ENCODE results near the gene ZNF536. TPM values are rescaled to one million over a fixed set of nuclear protein-coding genes. Genes with fewer than 3 reads are reported as not detected.

The ZNF536 gene
- total RNA-seq, 1 donor from 2014 or later = not detected

GRCh38 chr19:30326393-30326710, 45.8 kb upstream of the ZNF536 start:
- no peak for FAIRE-seq
- Histone ChIP-seq H3K36me3 (ENCODE audit: control insufficient read depth, insufficient read depth, low read length) (no peaks in the 10 kb centered on the region), H3K4me3 (ENCODE audit: low read depth, low read length) (no peak overlapping the region), H3K27me3 (ENCODE audit: control insufficient read depth, insufficient read depth, low read length) (no peaks in the 10 kb centered on the region)
- no peak for TF ChIP-seq CTCF (IDR thresholded peaks at IDR 0.05; ENCODE audit: insufficient read depth, low read length, severe bottlenecking)
- no peak for DNase-seq (ENCODE audit: low read depth)

- Histone ChIP-seq H3K36me3 (ENCODE audit: control insufficient read depth, insufficient read depth, low read length) (no peaks in the 10 kb centered on the region), H3K4me3 (ENCODE audit: low read depth, low read length) (no peak overlapping the region), H3K27me3 (ENCODE audit: control insufficient read depth, insufficient read depth, low read length) (no peaks in the 10 kb centered on the region)
- no peak for TF ChIP-seq CTCF (IDR thresholded peaks at IDR 0.05; ENCODE audit: insufficient read depth, low read length, severe bottlenecking)
- DNase-seq (ENCODE audit: low read depth) (no peak), FAIRE-seq (no peak)
Observed at GRCh38 chr19:30327331-30327730, 44.9 kb upstream of the ZNF536 start.

GRCh38 chr19:30328096-30328495, 44.1 kb upstream of the ZNF536 start:
- no peaks in the 10 kb centered on the region for H3K27me3 ChIP-seq (ENCODE audit: control insufficient read depth, insufficient read depth, low read length)
- H3K36me3 ChIP-seq (ENCODE audit: control insufficient read depth, insufficient read depth, low read length) = no peaks in the 10 kb centered on the region
- no peak for FAIRE-seq
- DNase-seq (ENCODE audit: low read depth) = no peak
- no peak overlapping the region for H3K4me3 ChIP-seq (ENCODE audit: low read depth, low read length)
- no peak for TF ChIP-seq CTCF (IDR thresholded peaks at IDR 0.05; ENCODE audit: insufficient read depth, low read length, severe bottlenecking)

DNA sequence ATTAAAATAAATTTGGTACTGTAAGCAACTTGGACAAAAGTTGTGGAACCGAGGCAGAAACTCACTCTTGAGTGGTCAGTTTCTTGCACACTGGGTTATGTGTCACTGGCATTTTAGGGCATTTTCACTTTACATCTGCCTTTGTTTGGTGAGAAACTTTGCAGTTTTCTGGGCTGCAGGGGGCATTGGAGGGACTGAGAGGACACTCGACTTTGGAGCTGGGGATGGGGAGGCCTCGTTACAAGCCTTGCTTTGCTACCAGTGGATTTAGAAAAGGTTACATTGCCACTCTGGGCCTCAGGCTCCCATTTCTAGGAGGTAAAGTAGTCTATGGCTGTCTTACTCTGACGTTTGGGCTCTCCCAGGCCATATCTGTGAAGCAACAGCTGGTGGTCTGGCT, 41.9 kb upstream of the ZNF536 start:
- Histone ChIP-seq H3K36me3 (ENCODE audit: control insufficient read depth, insufficient read depth, low read length) (no peaks in the 10 kb centered on the region), H3K27me3 (ENCODE audit: control insufficient read depth, insufficient read depth, low read length) (no peaks in the 10 kb centered on the region), H3K4me3 (ENCODE audit: low read depth, low read length) (no peak overlapping the region)
- no peak for TF ChIP-seq CTCF (IDR thresholded peaks at IDR 0.05; ENCODE audit: insufficient read depth, low read length, severe bottlenecking)
- FAIRE-seq (peak; percentile 58), DNase-seq (ENCODE audit: low read depth) (no peak)

GRCh38 chr19:30332445-30333234, 39.5 kb upstream of the ZNF536 start:
- Histone ChIP-seq H3K36me3 (ENCODE audit: control insufficient read depth, insufficient read depth, low read length) (no peaks in the 10 kb centered on the region), H3K27me3 (ENCODE audit: control insufficient read depth, insufficient read depth, low read length) (no peaks in the 10 kb centered on the region), H3K4me3 (ENCODE audit: low read depth, low read length) (no peak overlapping the region)
- FAIRE-seq = no peak
- no peak for DNase-seq (ENCODE audit: low read depth)
- no peak for TF ChIP-seq CTCF (IDR thresholded peaks at IDR 0.05; ENCODE audit: insufficient read depth, low read length, severe bottlenecking)

Measured in bronchial epithelial cell (primary cell).